ENCODE measurements around the gene CNTNAP2. TPM values are rescaled to one million over a fixed set of nuclear protein-coding genes. Genes with fewer than 3 reads are reported as not detected.

CNTNAP2 gene
- total and polyA plus RNA-seq, 9 donors = 8.3 to 18.8 (median 10.4) TPM

DNA sequence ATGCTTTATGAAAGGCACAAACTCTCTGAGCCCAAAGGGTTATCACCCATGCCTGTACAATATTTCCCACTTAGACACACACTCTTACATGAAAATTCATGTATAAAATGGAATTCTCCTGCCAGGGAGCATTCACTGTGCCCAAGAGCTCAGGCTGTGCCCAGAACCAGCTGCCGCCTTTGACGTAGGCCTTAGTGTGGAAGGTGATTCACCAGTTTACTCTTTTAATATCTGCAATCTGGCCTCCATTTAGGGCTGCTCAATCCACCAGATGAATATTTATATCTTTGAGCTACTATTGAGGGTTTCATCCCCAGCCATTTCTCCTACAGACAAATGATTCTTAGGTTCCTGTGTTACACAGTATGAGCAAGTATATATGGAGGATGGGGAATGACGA, 849.7 kb downstream of the CNTNAP2 start:
- Histone ChIP-seq H3K27ac (ENCODE audit: low read length) (no peak overlapping the region), H3K4me1 (ENCODE audit: control insufficient read depth, insufficient read depth, low read length) (peaks cover 2% of the 10 kb centered on the region), H3K27me3 (ENCODE audit: control insufficient read depth, insufficient read depth, low read length) (no peaks in the 10 kb centered on the region), H3K9me3 (replicated peaks; ENCODE audit: control insufficient read depth, low read depth, low read length) (no peaks in the 10 kb centered on the region), H3K36me3 (ENCODE audit: control insufficient read depth, insufficient read depth, low read length) (no peaks in the 10 kb centered on the region), H3K4me3 (ENCODE audit: low read length) (no peak overlapping the region)
- no peak for DNase-seq
- no CpG with 5 or more reads among the region's 3 CpGs for WGBS (ENCODE audit: insufficient coverage)

DNA sequence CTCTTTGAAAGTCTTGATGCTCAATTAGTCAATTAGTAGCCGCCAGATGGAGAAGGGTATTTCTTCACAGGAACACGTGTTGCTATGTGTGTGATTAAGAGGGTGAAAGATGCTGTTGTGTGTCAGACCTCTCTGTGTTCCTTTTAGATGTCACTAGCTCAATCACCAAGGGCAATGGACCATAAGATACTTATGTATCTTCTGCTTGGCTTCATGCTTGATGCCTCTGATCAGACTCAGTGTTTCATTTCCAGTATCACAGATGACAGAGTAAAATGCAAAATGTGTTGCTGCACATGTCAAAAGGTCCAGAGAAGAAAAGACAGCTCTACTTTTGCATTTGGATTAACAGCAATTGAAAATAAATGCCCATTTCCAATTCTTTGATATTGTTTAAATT, 865.9 kb downstream of the CNTNAP2 start:
- no peak for DNase-seq
- 93% methylated on average over 2 of the region's 2 CpGs for WGBS (ENCODE audit: insufficient coverage)
- H3K36me3 ChIP-seq (ENCODE audit: control insufficient read depth, insufficient read depth, low read length) = no peaks in the 10 kb centered on the region
- H3K27ac ChIP-seq (ENCODE audit: low read length) = no peak overlapping the region
- H3K9me3 ChIP-seq (replicated peaks; ENCODE audit: control insufficient read depth, low read depth, low read length) = no peaks in the 10 kb centered on the region
- no peak overlapping the region for H3K4me3 ChIP-seq (ENCODE audit: low read length)
- H3K27me3 ChIP-seq (ENCODE audit: control insufficient read depth, insufficient read depth, low read length) = no peaks in the 10 kb centered on the region
- no peaks in the 10 kb centered on the region for H3K4me1 ChIP-seq (ENCODE audit: control insufficient read depth, insufficient read depth, low read length)

DNA sequence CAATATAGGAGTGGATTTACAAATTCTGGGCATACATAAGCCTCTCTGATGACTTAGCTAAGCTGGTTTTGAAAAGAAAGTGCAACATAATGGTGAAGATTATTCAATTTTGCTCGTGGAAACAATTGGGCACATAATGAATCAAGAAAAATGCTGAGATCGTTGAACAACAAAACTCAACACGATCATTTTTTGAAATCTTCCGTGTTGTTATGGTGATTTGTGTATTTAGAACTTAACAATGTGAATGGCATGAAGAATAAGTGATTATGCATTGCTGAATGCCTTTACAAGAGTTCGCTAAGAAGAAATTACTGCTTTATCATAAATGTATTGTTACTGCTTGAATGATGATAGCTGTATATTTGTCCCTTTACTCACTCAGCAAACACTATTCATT, 875.0 kb downstream of the CNTNAP2 start:
- H3K27me3 ChIP-seq (ENCODE audit: control insufficient read depth, insufficient read depth, low read length) = no peaks in the 10 kb centered on the region
- no peaks in the 10 kb centered on the region for H3K36me3 ChIP-seq (ENCODE audit: control insufficient read depth, insufficient read depth, low read length)
- no peaks in the 10 kb centered on the region for H3K4me1 ChIP-seq (ENCODE audit: control insufficient read depth, insufficient read depth, low read length)
- DNase-seq = no peak
- H3K4me3 ChIP-seq (ENCODE audit: low read length) = no peak overlapping the region
- WGBS (ENCODE audit: insufficient coverage) = 100% methylated on average over 3 of the region's 5 CpGs
- H3K27ac ChIP-seq (ENCODE audit: low read length) = no peak overlapping the region
- no peaks in the 10 kb centered on the region for H3K9me3 ChIP-seq (replicated peaks; ENCODE audit: control insufficient read depth, low read depth, low read length)

DNA sequence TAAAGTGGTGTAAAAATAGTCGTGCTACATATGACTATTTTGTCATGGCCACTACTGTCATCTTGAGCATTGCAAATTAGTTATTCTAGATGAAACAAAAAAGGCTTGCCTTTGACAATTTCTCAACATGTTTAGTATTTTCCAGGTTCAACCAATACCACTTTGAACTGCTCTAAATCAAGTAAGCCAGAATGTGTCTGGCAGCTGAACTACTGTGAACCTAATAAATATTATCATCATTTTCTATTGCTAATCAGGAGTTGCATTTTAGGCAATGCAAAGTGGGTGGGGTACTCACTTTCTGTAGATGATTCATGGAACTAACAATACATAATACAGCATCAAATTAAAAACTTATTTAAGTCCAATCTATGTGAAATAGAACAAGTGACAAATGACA, 877.2 kb downstream of the CNTNAP2 start:
- no peak for DNase-seq
- Histone ChIP-seq H3K36me3 (ENCODE audit: control insufficient read depth, insufficient read depth, low read length) (no peaks in the 10 kb centered on the region), H3K9me3 (replicated peaks; ENCODE audit: control insufficient read depth, low read depth, low read length) (no peaks in the 10 kb centered on the region), H3K4me3 (ENCODE audit: low read length) (no peak overlapping the region), H3K4me1 (ENCODE audit: control insufficient read depth, insufficient read depth, low read length) (no peaks in the 10 kb centered on the region), H3K27me3 (ENCODE audit: control insufficient read depth, insufficient read depth, low read length) (no peaks in the 10 kb centered on the region), H3K27ac (ENCODE audit: low read length) (no peak overlapping the region)
- WGBS (ENCODE audit: insufficient coverage) = no CpG with 5 or more reads among the region's 1 CpG

DNA sequence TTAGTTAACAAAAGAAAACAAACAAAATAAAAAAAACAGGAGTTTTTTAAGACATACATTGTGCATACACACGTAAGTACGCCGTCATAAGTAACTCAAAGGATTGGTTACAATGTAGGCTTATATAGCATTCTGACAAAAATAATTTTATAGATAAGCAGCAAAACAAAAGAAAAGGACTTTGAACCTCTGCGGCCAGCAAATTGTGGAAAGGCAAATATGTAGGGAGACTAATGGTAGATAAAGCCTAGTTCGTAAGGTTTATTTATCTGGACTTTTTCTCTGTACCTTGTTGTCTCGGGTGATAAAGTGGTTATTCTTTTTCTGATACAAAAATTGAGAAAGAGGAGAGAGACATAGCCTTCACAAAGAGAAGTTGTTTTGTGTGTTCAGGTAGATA, 891.9 kb downstream of the CNTNAP2 start:
- Histone ChIP-seq H3K27ac (ENCODE audit: low read length) (no peak overlapping the region), H3K9me3 (replicated peaks; ENCODE audit: control insufficient read depth, low read depth, low read length) (no peaks in the 10 kb centered on the region), H3K36me3 (ENCODE audit: control insufficient read depth, insufficient read depth, low read length) (no peaks in the 10 kb centered on the region), H3K4me1 (ENCODE audit: control insufficient read depth, insufficient read depth, low read length) (no peaks in the 10 kb centered on the region), H3K27me3 (ENCODE audit: control insufficient read depth, insufficient read depth, low read length) (no peaks in the 10 kb centered on the region), H3K4me3 (ENCODE audit: low read length) (no peak overlapping the region)
- DNase-seq = no peak
- WGBS (ENCODE audit: insufficient coverage) = no CpG with 5 or more reads among the region's 6 CpGs

DNA sequence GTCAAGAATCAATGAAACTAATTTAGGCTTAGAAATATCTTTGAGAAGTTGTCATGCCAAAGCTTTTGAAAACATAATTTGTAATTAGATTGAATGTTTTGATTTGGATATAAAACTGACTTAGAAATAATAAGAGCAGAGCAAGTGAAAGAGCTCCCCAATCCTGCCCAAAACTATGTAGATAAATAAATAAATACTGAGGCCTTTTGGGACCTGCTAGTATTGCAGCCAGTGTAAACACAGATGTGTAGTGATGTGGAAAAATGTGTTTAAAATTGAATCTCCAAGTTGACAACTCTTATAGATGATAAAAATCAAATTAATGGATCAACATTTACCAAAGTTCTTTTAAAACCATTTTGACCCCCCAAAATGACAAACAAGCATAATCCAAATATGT, 896.1 kb downstream of the CNTNAP2 start:
- DNase-seq = peak; percentile 87
- Histone ChIP-seq H3K27ac (ENCODE audit: low read length) (no peak overlapping the region), H3K36me3 (ENCODE audit: control insufficient read depth, insufficient read depth, low read length) (no peaks in the 10 kb centered on the region), H3K27me3 (ENCODE audit: control insufficient read depth, insufficient read depth, low read length) (no peaks in the 10 kb centered on the region), H3K4me3 (ENCODE audit: low read length) (no peak overlapping the region), H3K4me1 (ENCODE audit: control insufficient read depth, insufficient read depth, low read length) (peaks cover 2% of the 10 kb centered on the region), H3K9me3 (replicated peaks; ENCODE audit: control insufficient read depth, low read depth, low read length) (no peaks in the 10 kb centered on the region)

DNA sequence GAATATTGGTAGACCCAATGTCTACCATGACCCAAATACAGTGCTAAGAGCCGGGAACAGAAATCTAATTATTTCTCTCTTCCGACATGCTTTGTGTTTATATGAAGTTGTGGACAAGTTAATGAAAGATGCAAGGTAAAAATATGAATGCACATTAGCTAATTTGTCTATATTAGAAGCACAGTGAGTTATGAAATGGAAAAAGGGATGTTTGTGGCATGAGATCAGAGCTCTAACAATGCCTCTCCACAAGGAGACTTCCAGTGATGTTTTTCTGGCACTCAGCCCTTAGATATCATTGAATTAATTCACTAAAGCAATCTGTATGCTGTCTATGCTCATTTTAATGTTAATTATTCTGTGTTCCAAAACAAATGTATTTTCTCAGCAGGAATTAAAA, 897.2 kb downstream of the CNTNAP2 start:
- WGBS (ENCODE audit: insufficient coverage) = no CpG with 5 or more reads among the region's 2 CpGs

DNA sequence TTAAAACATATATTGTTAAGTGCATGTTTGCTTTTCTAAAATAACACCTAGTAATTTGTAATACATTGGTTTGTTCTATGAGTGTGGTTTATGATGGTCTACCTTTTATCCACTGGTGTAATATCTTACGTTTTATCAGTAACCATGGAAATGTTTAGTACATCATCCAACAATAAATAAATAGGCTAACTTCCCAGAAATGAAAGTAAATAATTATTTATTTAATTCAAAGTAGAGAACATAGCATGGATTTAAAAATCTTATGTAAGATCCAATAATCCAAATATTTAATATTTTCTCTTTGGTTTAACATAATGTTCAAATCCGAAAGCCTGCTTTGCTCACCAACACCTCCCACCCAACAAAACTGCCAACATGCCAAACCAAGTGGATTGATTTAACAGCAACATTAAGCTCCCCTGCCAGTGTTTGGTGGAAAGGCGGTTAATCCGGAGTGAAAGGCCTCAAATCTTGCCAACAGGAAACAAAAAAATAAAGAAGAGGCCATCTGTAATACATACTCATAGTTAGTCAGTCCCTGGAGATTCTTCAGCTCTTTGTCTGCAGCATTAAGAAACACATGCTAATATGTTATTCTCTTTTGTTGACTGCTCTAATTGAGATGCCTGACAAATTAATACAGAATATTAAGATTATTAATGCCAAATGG, 897.8 kb downstream of the CNTNAP2 start:
- Histone ChIP-seq H3K27ac (ENCODE audit: low read length) (peak overlapping the region; percentile 74), H3K9me3 (replicated peaks; ENCODE audit: control insufficient read depth, low read depth, low read length) (no peaks in the 10 kb centered on the region), H3K4me3 (ENCODE audit: low read length) (no peak overlapping the region), H3K4me1 (ENCODE audit: control insufficient read depth, insufficient read depth, low read length) (peaks cover 2% of the 10 kb centered on the region), H3K27me3 (ENCODE audit: control insufficient read depth, insufficient read depth, low read length) (no peaks in the 10 kb centered on the region), H3K36me3 (ENCODE audit: control insufficient read depth, insufficient read depth, low read length) (no peaks in the 10 kb centered on the region)
- WGBS (ENCODE audit: insufficient coverage) = 0% methylated on average over 2 of the region's 4 CpGs
- peak; percentile 86 for DNase-seq

More for the DNA sequence above, 897.2 kb downstream of the CNTNAP2 start:
- Histone ChIP-seq H3K36me3 (ENCODE audit: control insufficient read depth, insufficient read depth, low read length) (no peaks in the 10 kb centered on the region), H3K4me1 (ENCODE audit: control insufficient read depth, insufficient read depth, low read length) (peaks cover 2% of the 10 kb centered on the region), H3K4me3 (ENCODE audit: low read length) (no peak overlapping the region), H3K9me3 (replicated peaks; ENCODE audit: control insufficient read depth, low read depth, low read length) (no peaks in the 10 kb centered on the region), H3K27me3 (ENCODE audit: control insufficient read depth, insufficient read depth, low read length) (no peaks in the 10 kb centered on the region), H3K27ac (ENCODE audit: low read length) (peak overlapping the region; percentile 40)
- peak; percentile 66 for DNase-seq

DNA sequence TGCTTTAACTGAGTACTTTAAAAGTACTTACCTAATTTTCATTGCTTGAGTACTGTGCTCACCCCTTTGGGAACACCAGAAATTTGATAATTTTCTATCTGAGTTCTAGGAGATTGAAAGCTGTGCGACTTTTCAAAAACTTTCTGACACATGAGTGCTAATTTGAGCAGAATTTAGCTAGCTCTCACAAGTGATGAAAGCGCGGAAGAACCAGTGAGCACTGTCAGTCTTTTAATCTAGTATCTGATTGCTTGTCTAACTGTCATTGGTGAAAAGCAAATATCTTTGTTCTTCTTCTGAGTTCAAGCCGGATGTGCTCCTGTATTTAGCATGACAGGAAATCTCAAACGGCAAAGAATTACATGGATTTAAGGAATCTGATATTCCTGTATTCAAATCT, 899.4 kb downstream of the CNTNAP2 start:
- Histone ChIP-seq H3K36me3 (ENCODE audit: control insufficient read depth, insufficient read depth, low read length) (no peaks in the 10 kb centered on the region), H3K27ac (ENCODE audit: low read length) (no peak overlapping the region), H3K27me3 (ENCODE audit: control insufficient read depth, insufficient read depth, low read length) (no peaks in the 10 kb centered on the region), H3K4me1 (ENCODE audit: control insufficient read depth, insufficient read depth, low read length) (peaks cover 2% of the 10 kb centered on the region), H3K9me3 (replicated peaks; ENCODE audit: control insufficient read depth, low read depth, low read length) (no peaks in the 10 kb centered on the region), H3K4me3 (ENCODE audit: low read length) (no peak overlapping the region)
- DNase-seq = no peak
- WGBS (ENCODE audit: insufficient coverage) = 90% methylated on average over 3 of the region's 5 CpGs

DNA sequence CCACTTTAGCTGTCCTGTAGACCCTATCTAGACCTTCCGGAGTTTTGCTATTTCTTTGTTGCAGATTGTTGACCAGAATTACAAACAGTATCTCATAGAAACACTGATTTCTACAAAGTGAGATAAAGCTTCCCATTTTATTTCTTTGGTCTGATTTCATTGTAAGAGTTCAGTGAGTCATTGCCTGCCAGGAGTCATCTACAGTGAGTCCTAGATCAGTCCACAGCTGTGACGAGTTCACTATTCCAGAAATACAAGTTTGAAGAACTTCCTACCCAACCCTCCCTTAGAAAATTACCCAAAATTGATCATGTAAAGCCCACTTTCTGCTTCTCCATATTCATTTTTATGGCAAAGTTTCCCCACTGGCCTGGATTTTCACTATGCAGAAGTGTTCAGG, 905.5 kb downstream of the CNTNAP2 start:
- no peak overlapping the region for H3K4me3 ChIP-seq (ENCODE audit: low read length)
- no peaks in the 10 kb centered on the region for H3K36me3 ChIP-seq (ENCODE audit: control insufficient read depth, insufficient read depth, low read length)
- no peak for DNase-seq
- no peaks in the 10 kb centered on the region for H3K9me3 ChIP-seq (replicated peaks; ENCODE audit: control insufficient read depth, low read depth, low read length)
- H3K4me1 ChIP-seq (ENCODE audit: control insufficient read depth, insufficient read depth, low read length) = no peaks in the 10 kb centered on the region
- no peak overlapping the region for H3K27ac ChIP-seq (ENCODE audit: low read length)
- no peaks in the 10 kb centered on the region for H3K27me3 ChIP-seq (ENCODE audit: control insufficient read depth, insufficient read depth, low read length)
- 36% methylated on average over 1 of the region's 2 CpGs for WGBS (ENCODE audit: insufficient coverage)

DNA sequence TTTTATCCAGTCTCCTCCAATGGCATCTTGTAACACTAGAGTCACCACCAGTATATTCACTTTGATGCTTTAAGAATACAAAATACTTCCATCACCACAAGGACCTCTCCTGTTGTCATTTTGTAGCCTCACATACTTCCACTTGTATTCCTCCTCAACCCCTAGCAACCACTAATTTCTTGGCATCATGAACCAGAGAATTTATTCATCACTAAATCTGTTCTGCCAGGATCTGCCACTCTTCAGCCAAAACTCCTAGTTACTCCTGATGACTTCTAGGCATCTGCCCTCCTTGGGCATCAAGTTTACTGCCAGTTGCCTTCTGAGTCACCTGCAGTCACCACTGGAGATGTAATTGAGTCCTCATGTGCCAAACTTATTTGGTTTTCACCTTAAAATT, 906.8 kb downstream of the CNTNAP2 start:
- Histone ChIP-seq H3K27me3 (ENCODE audit: control insufficient read depth, insufficient read depth, low read length) (no peaks in the 10 kb centered on the region), H3K36me3 (ENCODE audit: control insufficient read depth, insufficient read depth, low read length) (no peaks in the 10 kb centered on the region), H3K4me3 (ENCODE audit: low read length) (no peak overlapping the region), H3K9me3 (replicated peaks; ENCODE audit: control insufficient read depth, low read depth, low read length) (no peaks in the 10 kb centered on the region), H3K4me1 (ENCODE audit: control insufficient read depth, insufficient read depth, low read length) (no peaks in the 10 kb centered on the region), H3K27ac (ENCODE audit: low read length) (no peak overlapping the region)
- DNase-seq = no peak
